ENCODE data around the gene C6. TPM values are rescaled to one million over a fixed set of nuclear protein-coding genes. Genes with fewer than 3 reads are reported as not detected.

The C6 gene
- total and polyA plus RNA-seq, 9 of the 15 experiments (the other 6 are each of a cell fraction or from before 2014, with no cell fraction given) = 0.09 TPM; not detected in 8

- Histone ChIP-seq H3K4me3 (no peak overlapping the region), H3K79me2 (ENCODE audit: control insufficient read depth, insufficient read depth, low read length) (no peaks in the 10 kb centered on the region), H3K9ac (ENCODE audit: insufficient read depth in 1 of 2, low read depth in 2 of 2, low read length in 2 of 2) (no peak overlapping the region), H3K36me3 (ENCODE audit: control insufficient read depth, insufficient read depth, low read length) (no peaks in the 10 kb centered on the region), H2AFZ (ENCODE audit: low read depth, low read length) (no peak overlapping the region), H3K9me3 (replicated peaks; ENCODE audit: control insufficient read depth, insufficient read depth, low read depth, low read length) (no peaks in the 10 kb centered on the region), H3K27me3 (ENCODE audit: control insufficient read depth in 2 of 2, insufficient read depth in 2 of 2, low read length in 2 of 2) (no peaks in the 10 kb centered on the region), H4K20me1 (replicated peaks; ENCODE audit: control insufficient read depth, insufficient read depth, low read length) (no peaks in the 10 kb centered on the region), H3K9me1 (ENCODE audit: control insufficient read depth, insufficient read depth, low read length) (no peaks in the 10 kb centered on the region), H3K27ac (ENCODE audit: extremely low read depth, low read depth, low read length) (no peak overlapping the region), H3K4me2 (ENCODE audit: insufficient read depth, low read length) (no peak overlapping the region), H3K4me1 (replicated peaks in 1 of 2; ENCODE audit: control insufficient read depth in 2 of 2, insufficient read depth in 2 of 2, low read length in 2 of 2) (no peaks in the 10 kb centered on the region)
- BruUV-seq (replicated peaks) = no TSS peak
- TF ChIP-seq SMARCA5 (IDR thresholded peaks at IDR 0.05) = no peak
- TF ChIP-seq NEUROD1 (IDR thresholded peaks at IDR 0.05; ENCODE audit: borderline replicate concordance, low read depth, low read length, partially characterized antibody) = no peak
- no peak for TF ChIP-seq FOXA3 (CRISPR knock-in tag; conservative IDR thresholded peaks at IDR 0.05 in 1 of 2, IDR thresholded peaks at IDR 0.05 in 1 of 2)
- TF ChIP-seq, protein P1, sequence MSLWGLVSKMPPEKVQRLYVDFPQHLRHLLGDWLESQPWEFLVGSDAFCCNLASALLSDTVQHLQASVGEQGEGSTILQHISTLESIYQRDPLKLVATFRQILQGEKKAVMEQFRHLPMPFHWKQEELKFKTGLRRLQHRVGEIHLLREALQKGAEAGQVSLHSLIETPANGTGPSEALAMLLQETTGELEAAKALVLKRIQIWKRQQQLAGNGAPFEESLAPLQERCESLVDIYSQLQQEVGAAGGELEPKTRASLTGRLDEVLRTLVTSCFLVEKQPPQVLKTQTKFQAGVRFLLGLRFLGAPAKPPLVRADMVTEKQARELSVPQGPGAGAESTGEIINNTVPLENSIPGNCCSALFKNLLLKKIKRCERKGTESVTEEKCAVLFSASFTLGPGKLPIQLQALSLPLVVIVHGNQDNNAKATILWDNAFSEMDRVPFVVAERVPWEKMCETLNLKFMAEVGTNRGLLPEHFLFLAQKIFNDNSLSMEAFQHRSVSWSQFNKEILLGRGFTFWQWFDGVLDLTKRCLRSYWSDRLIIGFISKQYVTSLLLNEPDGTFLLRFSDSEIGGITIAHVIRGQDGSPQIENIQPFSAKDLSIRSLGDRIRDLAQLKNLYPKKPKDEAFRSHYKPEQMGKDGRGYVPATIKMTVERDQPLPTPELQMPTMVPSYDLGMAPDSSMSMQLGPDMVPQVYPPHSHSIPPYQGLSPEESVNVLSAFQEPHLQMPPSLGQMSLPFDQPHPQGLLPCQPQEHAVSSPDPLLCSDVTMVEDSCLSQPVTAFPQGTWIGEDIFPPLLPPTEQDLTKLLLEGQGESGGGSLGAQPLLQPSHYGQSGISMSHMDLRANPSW (CRISPR knock-in tag; IDR thresholded peaks at IDR 0.05) = no peak
- no peak for TF ChIP-seq GABPA (tag; conservative IDR thresholded peaks at IDR 0.05; ENCODE audit: low read depth)
- TF ChIP-seq KAT7 (CRISPR knock-in tag; IDR thresholded peaks at IDR 0.05; ENCODE audit: borderline replicate concordance) = no peak
- no peak for TF ChIP-seq CBX5 (IDR thresholded peaks at IDR 0.05; ENCODE audit: borderline replicate concordance, low read depth)
- no peak for TF ChIP-seq MED1 (CRISPR knock-in tag; IDR thresholded peaks at IDR 0.05; ENCODE audit: borderline replicate concordance)
- no peak for TF ChIP-seq ZNF354B (CRISPR knock-in tag; IDR thresholded peaks at IDR 0.05)
- no peak for TF ChIP-seq ZNF57 (CRISPR knock-in tag; IDR thresholded peaks at IDR 0.05)
- no peak for TF ChIP-seq TAF9B (IDR thresholded peaks at IDR 0.05; ENCODE audit: partially characterized antibody)
- TF ChIP-seq, protein P2, sequence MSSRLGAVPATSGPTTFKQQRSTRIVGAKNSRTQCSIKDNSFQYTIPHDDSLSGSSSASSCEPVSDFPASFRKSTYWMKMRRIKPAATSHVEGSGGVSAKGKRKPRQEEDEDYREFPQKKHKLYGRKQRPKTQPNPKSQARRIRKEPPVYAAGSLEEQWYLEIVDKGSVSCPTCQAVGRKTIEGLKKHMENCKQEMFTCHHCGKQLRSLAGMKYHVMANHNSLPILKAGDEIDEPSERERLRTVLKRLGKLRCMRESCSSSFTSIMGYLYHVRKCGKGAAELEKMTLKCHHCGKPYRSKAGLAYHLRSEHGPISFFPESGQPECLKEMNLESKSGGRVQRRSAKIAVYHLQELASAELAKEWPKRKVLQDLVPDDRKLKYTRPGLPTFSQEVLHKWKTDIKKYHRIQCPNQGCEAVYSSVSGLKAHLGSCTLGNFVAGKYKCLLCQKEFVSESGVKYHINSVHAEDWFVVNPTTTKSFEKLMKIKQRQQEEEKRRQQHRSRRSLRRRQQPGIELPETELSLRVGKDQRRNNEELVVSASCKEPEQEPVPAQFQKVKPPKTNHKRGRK (tag; IDR thresholded peaks at IDR 0.05) = no peak
- TF ChIP-seq SIX5 (IDR thresholded peaks at IDR 0.05; ENCODE audit: borderline replicate concordance in 1 of 2, insufficient read depth in 1 of 2, low read depth in 1 of 2, low read length in 2 of 2) = no peak
- no peak for DNase-seq (ENCODE audit: extremely low read depth in 1 of 4, low spot score in 3 of 4)
- FAIRE-seq = no peak
- WGBS (ENCODE audit: insufficient coverage, low coverage, missing lambda C conversion rate) = 0% methylated on average over 1 of the region's 1 CpG
- in situ Hi-C loops (cut with MboI) (no loop called here), intact Hi-C loops (cut with micrococcal nuclease) (no loop called here)
- ChIA-PET POLR2A (no interaction called here), CTCF (ENCODE audit: low intra/inter-chr PET ratio) (no interaction called here)
- no peak for ATAC-seq
These were observed 5.8 kb upstream of the C6 start for GRCh38 chr5:41218929-41219657.
